GM18511 (cell line): ENCODE results near the gene PXDN.
"Not testable (repeated sequence)": the region's sequence is repeated elsewhere in the genome, so short reads cannot be mapped to it uniquely, and the experiment has no call there.

Experiments
- ATAC-seq: cut with Tn5 transposase; IDR thresholded peaks from one replicate; pipeline ENCODE4 v1.9.1; 2021; ENCODE audit warnings: mild to moderate bottlenecking, moderate library complexity; ENCODE audit not compliant: unreplicated experiment

PXDN gene

GRCh38 chr2:1685078-1685956 lies 59.0 kb downstream of the PXDN start:
- ATAC-seq: no peak

- no peak for ATAC-seq
These were observed 61.0 kb downstream of the PXDN start for GRCh38 chr2:1683297-1683696.

GRCh38 chr2:1682181-1682440 lies 62.2 kb downstream of the PXDN start:
- no peak for ATAC-seq

- no peak for ATAC-seq
These were observed 62.8 kb downstream of the PXDN start for GRCh38 chr2:1681323-1682180.

GRCh38 chr2:1681017-1681318 lies 63.3 kb downstream of the PXDN start:
- no peak for ATAC-seq

GRCh38 chr2:1680222-1681016 lies 63.9 kb downstream of the PXDN start:
- no peak for ATAC-seq

- not testable (repeated sequence) for ATAC-seq
These were observed 64.8 kb downstream of the PXDN start for GRCh38 chr2:1679488-1680039.

GRCh38 chr2:1679065-1679464 lies 65.2 kb downstream of the PXDN start:
- ATAC-seq: not testable (repeated sequence)

- no peak for ATAC-seq
These were observed 65.7 kb downstream of the PXDN start for GRCh38 chr2:1678609-1679008.

GRCh38 chr2:1677821-1678165 lies 66.5 kb downstream of the PXDN start:
- no peak for ATAC-seq

GRCh38 chr2:1676913-1677820 lies 67.1 kb downstream of the PXDN start:
- no peak for ATAC-seq

GRCh38 chr2:1676091-1676912 lies 68.0 kb downstream of the PXDN start:
- no peak for ATAC-seq

GRCh38 chr2:1675633-1676032 lies 68.7 kb downstream of the PXDN start:
- no peak for ATAC-seq

GRCh38 chr2:1674766-1675397 lies 69.4 kb downstream of the PXDN start:
- no peak for ATAC-seq

GRCh38 chr2:1674276-1674675 lies 70.0 kb downstream of the PXDN start:
- ATAC-seq: no peak

- no peak for ATAC-seq
These were observed 71.0 kb downstream of the PXDN start for GRCh38 chr2:1673160-1673944.

- no peak for ATAC-seq
These were observed 71.6 kb downstream of the PXDN start for GRCh38 chr2:1672738-1673137.

- ATAC-seq: no peak
These were observed 72.4 kb downstream of the PXDN start for GRCh38 chr2:1671916-1672315.
